Measurements from ENCODE around the gene SEMG2. TPM values are rescaled to one million over a fixed set of nuclear protein-coding genes. Genes with fewer than 3 reads are reported as not detected.

The SEMG2 gene
- total RNA-seq, 2 experiments from 2014 or later = not detected

DNA sequence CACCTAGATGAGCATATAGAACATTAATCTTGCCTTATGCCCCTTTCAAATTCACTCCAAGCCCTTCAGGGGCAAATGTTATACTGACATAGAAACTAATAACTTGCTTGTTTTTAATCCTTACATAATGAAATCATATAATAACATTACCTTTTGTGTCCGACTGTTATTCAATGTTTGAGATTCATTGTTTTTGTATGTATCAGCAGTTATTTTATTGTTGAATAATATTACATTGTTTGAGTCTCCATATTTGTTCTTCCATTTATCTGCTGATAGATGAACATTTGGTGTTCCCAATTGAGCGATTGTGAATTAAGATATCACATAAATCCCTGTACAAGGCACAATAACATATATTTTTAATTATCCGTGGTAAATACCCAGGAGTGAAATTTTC, 8.3 kb upstream of the SEMG2 start:
- H3K36me3 Mint-ChIP-seq (ENCODE audit: low read depth) = no peaks in the 10 kb centered on the region
- no peak overlapping the region for H3K27ac Mint-ChIP-seq
- H3K27me3 Mint-ChIP-seq = peaks cover 48% of the 10 kb centered on the region
- H3K9me3 ChIP-seq (ENCODE audit: control insufficient read depth in 1 of 2, insufficient read depth in 1 of 2, low read length in 2 of 2) = peaks cover 0 to 3% of the 10 kb centered on the region in 2 experiments
- no peaks in the 10 kb centered on the region for H3K4me1 ChIP-seq (ENCODE audit: insufficient read depth, low read length)
- no peak overlapping the region for H3K4me3 ChIP-seq (ENCODE audit: low read length)
- intact Hi-C loops (cut with DNase I, micrococcal nuclease) = no loop called here
- no peak overlapping the region for H3K27ac ChIP-seq (ENCODE audit: low read depth in 1 of 2, low read length in 2 of 2)
- H3K4me3 Mint-ChIP-seq = no peak overlapping the region
- peaks cover 0 to 5% of the 10 kb centered on the region in 2 experiments for H3K27me3 ChIP-seq (ENCODE audit: control insufficient read depth in 1 of 2, insufficient read depth in 2 of 2, low read length in 2 of 2)
- no peaks in the 10 kb centered on the region for H3K9me3 Mint-ChIP-seq
- CTCF ChIA-PET = no interaction called here
- DNase-seq = no peak
- no peaks in the 10 kb centered on the region for H3K36me3 ChIP-seq (ENCODE audit: insufficient read depth, low read length)
- POLR2A ChIA-PET = no interaction called here
- TF ChIP-seq, protein P1, sequence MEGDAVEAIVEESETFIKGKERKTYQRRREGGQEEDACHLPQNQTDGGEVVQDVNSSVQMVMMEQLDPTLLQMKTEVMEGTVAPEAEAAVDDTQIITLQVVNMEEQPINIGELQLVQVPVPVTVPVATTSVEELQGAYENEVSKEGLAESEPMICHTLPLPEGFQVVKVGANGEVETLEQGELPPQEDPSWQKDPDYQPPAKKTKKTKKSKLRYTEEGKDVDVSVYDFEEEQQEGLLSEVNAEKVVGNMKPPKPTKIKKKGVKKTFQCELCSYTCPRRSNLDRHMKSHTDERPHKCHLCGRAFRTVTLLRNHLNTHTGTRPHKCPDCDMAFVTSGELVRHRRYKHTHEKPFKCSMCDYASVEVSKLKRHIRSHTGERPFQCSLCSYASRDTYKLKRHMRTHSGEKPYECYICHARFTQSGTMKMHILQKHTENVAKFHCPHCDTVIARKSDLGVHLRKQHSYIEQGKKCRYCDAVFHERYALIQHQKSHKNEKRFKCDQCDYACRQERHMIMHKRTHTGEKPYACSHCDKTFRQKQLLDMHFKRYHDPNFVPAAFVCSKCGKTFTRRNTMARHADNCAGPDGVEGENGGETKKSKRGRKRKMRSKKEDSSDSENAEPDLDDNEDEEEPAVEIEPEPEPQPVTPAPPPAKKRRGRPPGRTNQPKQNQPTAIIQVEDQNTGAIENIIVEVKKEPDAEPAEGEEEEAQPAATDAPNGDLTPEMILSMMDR (IDR thresholded peaks at IDR 0.05) = no peak
- ATAC-seq (ENCODE audit: poor library complexity) = no peak
- no peaks in the 10 kb centered on the region for H3K4me1 Mint-ChIP-seq (ENCODE audit: low read depth)

DNA sequence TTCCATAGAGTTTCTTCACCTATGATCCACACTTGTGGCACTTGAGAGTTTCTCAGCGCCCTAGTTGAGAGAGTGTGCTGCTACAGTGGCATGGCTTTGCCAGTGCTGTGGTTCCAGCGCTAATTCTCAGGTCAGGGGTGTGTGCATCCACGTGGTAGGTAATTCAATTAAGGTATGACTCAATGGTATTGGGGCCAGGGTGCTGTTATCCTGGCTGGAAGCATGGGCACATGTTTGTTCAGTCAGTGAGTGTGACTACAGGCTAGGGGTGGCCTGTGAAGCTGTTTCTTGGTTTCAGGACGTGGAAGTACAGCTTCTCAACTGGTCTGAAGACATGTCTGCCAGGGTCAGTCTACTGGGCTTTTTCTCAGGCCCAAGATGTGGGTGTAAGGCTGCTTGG, 3.0 kb upstream of the SEMG2 start:
- H3K27ac Mint-ChIP-seq = no peak overlapping the region
- POLR2A ChIA-PET = no interaction called here
- intact Hi-C loops (cut with DNase I, micrococcal nuclease) = no loop called here
- H3K27me3 ChIP-seq (ENCODE audit: control insufficient read depth in 1 of 2, insufficient read depth in 2 of 2, low read length in 2 of 2) = peaks cover 6 to 10% of the 10 kb centered on the region in 2 experiments
- no peaks in the 10 kb centered on the region for H3K36me3 Mint-ChIP-seq (ENCODE audit: low read depth)
- H3K27ac ChIP-seq (ENCODE audit: low read depth in 1 of 2, low read length in 2 of 2) = no peak overlapping the region
- no peaks in the 10 kb centered on the region for H3K4me1 ChIP-seq (ENCODE audit: insufficient read depth, low read length)
- H3K36me3 ChIP-seq (ENCODE audit: insufficient read depth, low read length) = no peaks in the 10 kb centered on the region
- no peaks in the 10 kb centered on the region for H3K4me1 Mint-ChIP-seq (ENCODE audit: low read depth)
- no peak for DNase-seq
- CTCF ChIA-PET = no interaction called here
- no peak overlapping the region for H3K4me3 ChIP-seq (ENCODE audit: low read length)
- peaks cover 66% of the 10 kb centered on the region for H3K27me3 Mint-ChIP-seq
- ATAC-seq (ENCODE audit: poor library complexity) = no peak
- peaks cover 0 to 3% of the 10 kb centered on the region in 2 experiments for H3K9me3 ChIP-seq (ENCODE audit: control insufficient read depth in 1 of 2, insufficient read depth in 1 of 2, low read length in 2 of 2)
- no peaks in the 10 kb centered on the region for H3K9me3 Mint-ChIP-seq
- H3K4me3 Mint-ChIP-seq = no peak overlapping the region
- TF ChIP-seq, protein P1 (IDR thresholded peaks at IDR 0.05) = no peak

DNA sequence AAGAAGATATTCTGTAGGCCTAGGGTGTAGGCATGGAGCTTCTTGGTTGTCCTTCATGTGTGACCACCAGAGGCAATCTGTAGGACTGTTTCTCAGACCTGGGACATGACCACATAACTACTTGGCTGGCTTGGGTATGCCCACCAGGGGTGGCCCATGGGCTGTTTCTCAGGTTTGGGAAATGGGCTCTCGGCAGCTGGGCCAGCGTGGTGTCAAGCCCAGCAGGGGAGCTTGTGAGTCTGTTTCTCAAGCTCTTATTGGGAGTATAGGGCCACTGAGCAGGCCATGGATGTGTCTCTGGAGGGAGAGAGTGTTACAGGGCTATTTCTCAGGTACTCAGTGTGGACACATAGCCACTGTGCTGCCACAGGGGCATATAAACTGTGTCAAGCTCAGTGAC, 2.5 kb upstream of the SEMG2 start:
- no peaks in the 10 kb centered on the region for H3K9me3 Mint-ChIP-seq
- DNase-seq (no peak), ATAC-seq (ENCODE audit: poor library complexity) (no peak)
- Histone ChIP-seq H3K27ac (ENCODE audit: low read depth in 1 of 2, low read length in 2 of 2) (no peak overlapping the region), H3K36me3 (ENCODE audit: insufficient read depth, low read length) (no peaks in the 10 kb centered on the region), H3K9me3 (ENCODE audit: control insufficient read depth in 1 of 2, insufficient read depth in 1 of 2, low read length in 2 of 2) (peaks cover 0 to 3% of the 10 kb centered on the region in 2 experiments), H3K27me3 (ENCODE audit: control insufficient read depth in 1 of 2, insufficient read depth in 2 of 2, low read length in 2 of 2) (peaks cover 6 to 10% of the 10 kb centered on the region in 2 experiments), H3K4me3 (ENCODE audit: low read length) (no peak overlapping the region), H3K4me1 (ENCODE audit: insufficient read depth, low read length) (no peaks in the 10 kb centered on the region)
- POLR2A ChIA-PET = no interaction called here
- intact Hi-C loops (cut with DNase I, micrococcal nuclease) = no loop called here
- TF ChIP-seq, protein P1 (IDR thresholded peaks at IDR 0.05) = no peak
- no peaks in the 10 kb centered on the region for H3K4me1 Mint-ChIP-seq (ENCODE audit: low read depth)
- peaks cover 66% of the 10 kb centered on the region for H3K27me3 Mint-ChIP-seq
- no peaks in the 10 kb centered on the region for H3K36me3 Mint-ChIP-seq (ENCODE audit: low read depth)
- CTCF ChIA-PET = no interaction called here
- no peak overlapping the region for H3K4me3 Mint-ChIP-seq
- no peak overlapping the region for H3K27ac Mint-ChIP-seq

Measured in CD4-positive, alpha-beta T cell (primary cell).